ENCODE measurements around the gene CORO6. TPM values are rescaled to one million over a fixed set of nuclear protein-coding genes. Genes with fewer than 3 reads are reported as not detected.

The CORO6 gene
- total and polyA plus RNA-seq, 2 donors from 2014 or later = 2.1 to 5.9 TPM

DNA sequence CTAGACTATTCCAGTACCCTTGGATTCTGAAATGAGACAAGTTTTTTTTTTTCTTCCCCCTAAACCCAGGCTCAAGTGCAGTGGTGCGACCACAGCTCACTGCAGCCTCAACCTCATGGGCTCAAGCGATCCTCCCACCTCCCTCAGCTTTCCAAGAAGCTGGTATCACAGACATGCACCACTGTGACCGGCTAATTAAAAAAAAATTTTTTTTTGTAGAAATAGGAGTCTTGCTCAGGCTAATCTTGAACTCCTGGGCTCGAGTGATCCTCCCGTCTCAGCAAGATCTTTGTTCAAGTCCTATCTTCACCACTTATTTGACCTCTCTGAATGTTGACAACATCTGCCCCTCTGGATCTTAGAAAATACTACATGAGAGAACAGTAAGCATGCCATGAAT lies 26.6 kb upstream of the CORO6 start:
- intact Hi-C loops (cut with DNase I) = loop anchor here (10.0 kb wide), 1 partner anchor 125 kb away; no protein-coding TSS in a partner anchor
- FAIRE-seq (no peak), DNase-seq (no peak)
- Histone ChIP-seq H3K27me3 (ENCODE audit: control insufficient read depth, insufficient read depth, low read length) (no peaks in the 10 kb centered on the region), H3K36me3 (ENCODE audit: control insufficient read depth in 2 of 3, insufficient read depth in 3 of 3, low read length in 3 of 3) (peaks cover 0 to 9% (median under 1%) of the 10 kb centered on the region in 3 donors), H3K4me1 (ENCODE audit: control insufficient read depth in 2 of 3, insufficient read depth in 2 of 3, low read depth in 1 of 3, low read length in 3 of 3) (peaks cover 0 to 7% (median 5%) of the 10 kb centered on the region in 3 donors), H3K9me3 (ENCODE audit: control insufficient read depth in 2 of 3, insufficient read depth in 1 of 3, low read length in 3 of 3) (no peaks in the 10 kb centered on the region), H3K9ac (ENCODE audit: low read length in 3 of 3) (no peak overlapping the region), H3K4me3 (ENCODE audit: low read length in 3 of 3) (no peak overlapping the region), H3K27ac (ENCODE audit: low read depth in 2 of 2, low read length in 2 of 2) (no peak overlapping the region)
- TF ChIP-seq, protein P1, sequence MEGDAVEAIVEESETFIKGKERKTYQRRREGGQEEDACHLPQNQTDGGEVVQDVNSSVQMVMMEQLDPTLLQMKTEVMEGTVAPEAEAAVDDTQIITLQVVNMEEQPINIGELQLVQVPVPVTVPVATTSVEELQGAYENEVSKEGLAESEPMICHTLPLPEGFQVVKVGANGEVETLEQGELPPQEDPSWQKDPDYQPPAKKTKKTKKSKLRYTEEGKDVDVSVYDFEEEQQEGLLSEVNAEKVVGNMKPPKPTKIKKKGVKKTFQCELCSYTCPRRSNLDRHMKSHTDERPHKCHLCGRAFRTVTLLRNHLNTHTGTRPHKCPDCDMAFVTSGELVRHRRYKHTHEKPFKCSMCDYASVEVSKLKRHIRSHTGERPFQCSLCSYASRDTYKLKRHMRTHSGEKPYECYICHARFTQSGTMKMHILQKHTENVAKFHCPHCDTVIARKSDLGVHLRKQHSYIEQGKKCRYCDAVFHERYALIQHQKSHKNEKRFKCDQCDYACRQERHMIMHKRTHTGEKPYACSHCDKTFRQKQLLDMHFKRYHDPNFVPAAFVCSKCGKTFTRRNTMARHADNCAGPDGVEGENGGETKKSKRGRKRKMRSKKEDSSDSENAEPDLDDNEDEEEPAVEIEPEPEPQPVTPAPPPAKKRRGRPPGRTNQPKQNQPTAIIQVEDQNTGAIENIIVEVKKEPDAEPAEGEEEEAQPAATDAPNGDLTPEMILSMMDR (IDR thresholded peaks at IDR 0.05; ENCODE audit: borderline replicate concordance, extremely low read depth, insufficient read depth) = no peak

DNA sequence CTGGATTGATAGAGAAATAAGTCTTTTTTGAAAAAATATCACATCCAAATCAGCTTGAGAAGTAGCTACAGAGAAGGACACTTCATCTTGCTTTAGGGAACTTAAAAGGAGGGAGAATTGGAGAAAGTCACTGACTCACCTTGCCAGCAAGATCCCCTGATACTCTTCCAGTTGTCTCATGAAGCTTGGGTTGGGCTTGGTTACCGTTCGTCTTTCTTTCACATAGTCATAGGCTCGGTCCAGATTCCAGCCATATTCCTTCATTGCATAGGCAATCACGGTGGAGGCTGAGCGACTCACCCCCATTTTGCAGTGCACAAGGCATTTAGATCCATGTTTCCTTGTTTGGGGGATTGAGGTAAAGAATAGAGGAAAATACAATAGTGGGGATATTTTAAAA lies 25.3 kb upstream of the CORO6 start:
- no peak for DNase-seq
- H3K27ac ChIP-seq (ENCODE audit: low read depth in 2 of 2, low read length in 2 of 2) = no peak overlapping the region
- H3K4me3 ChIP-seq (ENCODE audit: low read length in 3 of 3) = no peak overlapping the region
- intact Hi-C loops (cut with DNase I) = loop anchor here (10.0 kb wide), 1 partner anchor 127 kb away; no protein-coding TSS in a partner anchor
- H3K9ac ChIP-seq (ENCODE audit: low read length in 3 of 3) = no peak overlapping the region
- peaks cover 0 to 9% (median 0%) of the 10 kb centered on the region in 3 donors for H3K36me3 ChIP-seq (ENCODE audit: control insufficient read depth in 2 of 3, insufficient read depth in 3 of 3, low read length in 3 of 3)
- H3K4me1 ChIP-seq (ENCODE audit: control insufficient read depth in 2 of 3, insufficient read depth in 2 of 3, low read depth in 1 of 3, low read length in 3 of 3) = peaks cover 2 to 11% (median 7%) of the 10 kb centered on the region in 3 donors
- H3K9me3 ChIP-seq (ENCODE audit: control insufficient read depth in 2 of 3, insufficient read depth in 1 of 3, low read length in 3 of 3) = no peaks in the 10 kb centered on the region
- FAIRE-seq = no peak
- TF ChIP-seq, protein P1 (IDR thresholded peaks at IDR 0.05; ENCODE audit: borderline replicate concordance, extremely low read depth, insufficient read depth) = no peak
- H3K27me3 ChIP-seq (ENCODE audit: control insufficient read depth, insufficient read depth, low read length) = no peaks in the 10 kb centered on the region

DNA sequence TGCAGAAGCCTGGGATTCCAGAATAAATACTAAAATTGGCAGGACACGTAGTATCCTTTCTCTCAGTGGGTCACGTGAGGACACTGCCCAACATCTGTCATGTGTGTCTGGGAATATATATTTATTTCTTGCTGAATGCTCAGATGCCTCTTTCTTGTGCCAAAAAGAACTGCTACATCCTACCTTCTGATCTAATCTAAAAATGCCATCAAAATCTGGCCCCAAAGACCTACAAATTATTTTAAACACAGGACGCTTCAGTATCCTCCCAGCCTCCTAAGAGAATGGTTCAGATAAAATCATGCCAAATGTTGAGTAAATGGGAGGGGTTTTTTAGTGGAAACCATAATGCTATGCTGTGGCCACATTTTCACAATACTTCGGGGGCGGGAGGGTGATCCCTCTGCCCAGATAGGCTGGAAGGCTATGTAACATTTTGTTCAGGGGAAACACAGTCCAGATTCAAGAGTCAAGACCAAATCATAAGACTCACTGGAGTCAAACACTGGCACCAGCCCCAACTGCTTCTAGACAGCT lies 22.9 kb upstream of the CORO6 start:
- Histone ChIP-seq H3K27ac (ENCODE audit: low read depth in 2 of 2, low read length in 2 of 2) (peak overlapping the region in 1 of 2 donors; percentile 8), H3K9ac (ENCODE audit: low read length in 3 of 3) (no peak overlapping the region), H3K27me3 (ENCODE audit: control insufficient read depth, insufficient read depth, low read length) (no peaks in the 10 kb centered on the region), H3K4me3 (ENCODE audit: low read length in 3 of 3) (no peak overlapping the region), H3K4me1 (ENCODE audit: control insufficient read depth in 2 of 3, insufficient read depth in 2 of 3, low read depth in 1 of 3, low read length in 3 of 3) (peaks cover 9 to 23% (median 12%) of the 10 kb centered on the region in 3 donors), H3K9me3 (ENCODE audit: control insufficient read depth in 2 of 3, insufficient read depth in 1 of 3, low read length in 3 of 3) (no peaks in the 10 kb centered on the region), H3K36me3 (ENCODE audit: control insufficient read depth in 2 of 3, insufficient read depth in 3 of 3, low read length in 3 of 3) (peaks cover 0 to 9% (median 0%) of the 10 kb centered on the region in 3 donors)
- no peak for FAIRE-seq
- TF ChIP-seq, protein P1 (IDR thresholded peaks at IDR 0.05; ENCODE audit: borderline replicate concordance, extremely low read depth, insufficient read depth) = no peak
- DNase-seq = peak in 2 of 5 donors; percentile 34 to 83
- intact Hi-C loops (cut with DNase I) = loop anchor here (10.0 kb wide), 1 partner anchor 129 kb away; no protein-coding TSS in a partner anchor

Measured in kidney (tissue), 14 donors.